GM19238 (cell line): ENCODE measurements around the gene DNAH3.

Experiments
- DNase-seq: peaks from one replicate; pipeline ENCODE4 v3.0.0; 2011; ENCODE audit warnings: low spot score; ENCODE audit not compliant: insufficient read length

DNAH3 gene

GRCh38 chr16:20906341-20907255 is 244.0 kb downstream of the DNAH3 start:
- DNase-seq = no peak

- DNase-seq = no peak
Measured at GRCh38 chr16:20905576-20905975, 245.1 kb downstream of the DNAH3 start.

GRCh38 chr16:20904507-20905081 is 246.1 kb downstream of the DNAH3 start:
- DNase-seq = peak; percentile 26

- no peak for DNase-seq
Measured at GRCh38 chr16:20903899-20904506, 246.6 kb downstream of the DNAH3 start.

GRCh38 chr16:20903116-20903898 is 247.3 kb downstream of the DNAH3 start:
- no peak for DNase-seq

GRCh38 chr16:20902426-20902825 is 248.2 kb downstream of the DNAH3 start:
- DNase-seq = no peak

GRCh38 chr16:20901436-20902112 is 249.1 kb downstream of the DNAH3 start:
- peak; percentile 19 for DNase-seq

GRCh38 chr16:20901068-20901435 is 249.6 kb downstream of the DNAH3 start:
- no peak for DNase-seq

GRCh38 chr16:20900299-20901067 is 250.2 kb downstream of the DNAH3 start, which contains the start of the genes DCUN1D3 and LYRM1:
TSS of gene DCUN1D3 (minus strand) at chr16:20900358. CDS start at chr16:20862538, 37,820 bp downstream.
TSS of gene LYRM1 (plus strand) at chr16:20900771. CDS start at chr16:20915556, 14,785 bp downstream.
- peak; percentile 80 for DNase-seq

- peak; percentile 34 for DNase-seq
Measured at GRCh38 chr16:20899477-20900298, 251.0 kb downstream of the DNAH3 start.

GRCh38 chr16:20899071-20899470 is 251.6 kb downstream of the DNAH3 start:
- DNase-seq = no peak

GRCh38 chr16:20897922-20898321 is 252.7 kb downstream of the DNAH3 start:
- DNase-seq = no peak

- no peak for DNase-seq
Measured at GRCh38 chr16:20897253-20897897, 253.3 kb downstream of the DNAH3 start.

- DNase-seq = no peak
Measured at GRCh38 chr16:20894388-20894787, 256.3 kb downstream of the DNAH3 start.

GRCh38 chr16:20889625-20890275 is 260.9 kb downstream of the DNAH3 start:
- DNase-seq = no peak

- no peak for DNase-seq
Measured at GRCh38 chr16:20887207-20887606, 263.4 kb downstream of the DNAH3 start.

GRCh38 chr16:20886320-20886719 is 264.3 kb downstream of the DNAH3 start:
- no peak for DNase-seq

- no peak for DNase-seq
Measured at GRCh38 chr16:20884240-20884556, 266.4 kb downstream of the DNAH3 start.
